Keratinocyte (primary cell): Measurements from ENCODE around the gene BSCL2. TPM values are rescaled to one million over a fixed set of nuclear protein-coding genes. Genes with fewer than 3 reads are reported as not detected.

Source experiments
- DNase-seq: peaks from one replicate; pipeline ENCODE4 v3.0.0-alpha.2; 2011; ENCODE audit warnings: low read depth, missing footprints, low spot score
- FAIRE-seq: peaks from 2 replicates; lab custom pipeline; 2011; peaks lifted over from hg19 to GRCh38; lab: Jason Lieb, UNC
- H2AFZ ChIP-seq: 2 replicates; pipeline ENCODE4 v1.6.0; 2012; ENCODE audit warnings: low read length, control low read depth, inconsistent platforms; ENCODE audit not compliant: control insufficient read depth
- H3K27ac ChIP-seq: 2 replicates; pipeline ENCODE4 v1.5.1; 2011; ENCODE audit warnings: low read length; ENCODE audit not compliant: control insufficient read depth, insufficient read depth
- H3K27me3 ChIP-seq: 3 replicates; pipeline ENCODE4 v1.6.0; 2011; ENCODE audit warnings: low read length; ENCODE audit not compliant: control insufficient read depth, insufficient read depth; ENCODE audit errors: extremely low read depth
- H3K36me3 ChIP-seq, 2 experiments: 2 replicates in 1 of 2; 3 replicates in 1 of 2; pipeline ENCODE4 v1.5.1; 2011; ENCODE audit warnings: low read length in 2 of 2, mild to moderate bottlenecking in 1 of 2; ENCODE audit not compliant: control insufficient read depth in 2 of 2, insufficient read depth in 2 of 2; ENCODE audit errors: extremely low read depth in 1 of 2
- H3K4me1 ChIP-seq: 3 replicates; pipeline ENCODE4 v1.5.1; 2011; ENCODE audit warnings: low read length; ENCODE audit not compliant: control insufficient read depth, insufficient read depth; ENCODE audit errors: extremely low read depth
- H3K4me2 ChIP-seq: 3 replicates; pipeline ENCODE4 v1.6.0; 2011; ENCODE audit warnings: low read depth, low read length; ENCODE audit not compliant: control insufficient read depth, insufficient read depth; ENCODE audit errors: extremely low read depth
- H3K4me3 ChIP-seq, 3 experiments: fragments of 200-600 bp in 1 of 3; sonication (generic) in 1 of 3; 2 replicates in 2 of 3; 3 replicates in 1 of 3; pipeline ENCODE4 v1.5.1; 2011 to 2016; ENCODE audit warnings: low read length in 3 of 3, mild to moderate bottlenecking in 3 of 3, control low read depth in 2 of 3, inconsistent platforms in 1 of 3, low read depth in 1 of 3, mixed read lengths in 1 of 3, mixed run types in 1 of 3, moderate library complexity in 1 of 3; ENCODE audit not compliant: control insufficient read depth in 2 of 3, insufficient read depth in 2 of 3; ENCODE audit errors: extremely low read depth in 1 of 3
- H3K79me2 ChIP-seq: 2 replicates; pipeline ENCODE4 v1.6.0; 2012; ENCODE audit warnings: low read length; ENCODE audit not compliant: control insufficient read depth, insufficient read depth
- H3K9ac ChIP-seq: 3 replicates; pipeline ENCODE4 v1.6.0; 2011; ENCODE audit warnings: low read length; ENCODE audit not compliant: control insufficient read depth, insufficient read depth; ENCODE audit errors: extremely low read depth
- H3K9me1 ChIP-seq: 3 replicates; pipeline ENCODE4 v1.6.0; 2011; ENCODE audit warnings: low read length; ENCODE audit not compliant: control insufficient read depth, insufficient read depth; ENCODE audit errors: extremely low read depth
- H3K9me3 ChIP-seq: 2 replicates; pipeline ENCODE4 v1.5.1; 2012; ENCODE audit warnings: low read depth, low read length; ENCODE audit not compliant: control insufficient read depth
- H4K20me1 ChIP-seq: 3 replicates; pipeline ENCODE4 v1.6.0; 2011; ENCODE audit warnings: low read length; ENCODE audit not compliant: control insufficient read depth, insufficient read depth; ENCODE audit errors: extremely low read depth
- EZH2 ChIP-seq: IDR thresholded peaks from one replicate; pipeline ENCODE4 v1.6.1; 2012; ENCODE audit warnings: inconsistent platforms, mild to moderate bottlenecking, low read length, moderate library complexity
- dilution Hi-C: fragments of 300-500 bp; cut with MboI; formaldehyde crosslinking; loops from one replicate; pipeline ENCODE4 v1.7.0; 2020; ENCODE audit warnings: low sequenced_read_pairs; ENCODE audit not compliant: extremely low pct_ligation_motif_present
- polyA plus RNA-seq, 5 experiments: library from polyadenylated mRNA; depleted of rRNA in 3 of 5; stranded (reverse) in 3 of 5; stranded (forward) in 1 of 5; unstranded in 1 of 5; fragments of >200 nt; gene quantifications; 1 replicate in 1 of 5; 2 replicates in 3 of 5; 3 replicates in 1 of 5; pipeline versions ENCODE4 v1.2.1 to v1.2.3, GENCODE V29; 2011 to 2012; ENCODE audit warnings: missing spikeins in 2 of 5, low read depth in 1 of 5, low replicate concordance in 1 of 5
- TF ChIP-seq, protein P1 (sequence below), 3 experiments: IDR thresholded peaks in 1 of 3; conservative IDR thresholded peaks in 1 of 3; optimal IDR thresholded peaks in 1 of 3; 2 replicates in 2 of 3; 3 replicates in 1 of 3; pipeline versions ENCODE3 to v1.5.1; 2011; ENCODE audit warnings: low read length in 3 of 3, mild to moderate bottlenecking in 3 of 3, moderate library complexity in 2 of 3, control low read depth in 1 of 3, inconsistent platforms in 1 of 3; ENCODE audit not compliant: insufficient read depth in 2 of 3; ENCODE audit errors: extremely low read depth in 1 of 3

BSCL2 gene
- polyA plus RNA-seq, 1 donor (not counting 4 experiments of a cell fraction or from before 2014, with no cell fraction given), result 21.9 TPM

DNA sequence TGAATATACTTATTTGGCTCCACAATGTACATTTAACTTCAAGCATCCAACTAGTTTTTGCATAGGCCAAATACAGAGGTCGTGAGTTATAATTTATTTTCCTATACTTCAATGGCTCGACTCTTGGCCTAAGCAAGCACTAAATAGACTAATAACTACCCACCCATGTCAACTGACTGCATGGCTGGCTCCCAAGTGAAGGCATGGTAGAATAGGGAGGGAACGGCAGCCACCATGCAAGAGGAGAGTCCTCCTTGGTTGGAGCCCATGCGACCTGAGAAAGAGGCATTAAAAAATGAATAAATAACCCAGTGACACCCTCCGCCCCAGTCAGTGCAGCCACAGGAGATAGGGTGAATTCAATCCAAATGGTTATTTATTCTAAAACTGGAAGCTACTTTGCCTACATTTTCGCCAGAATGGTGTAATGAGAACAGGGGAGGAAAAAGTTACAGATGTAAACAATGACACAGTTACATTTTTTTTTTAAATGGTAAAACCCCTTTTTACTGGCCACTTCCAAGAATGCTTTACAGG is 5.1 kb upstream of the BSCL2 start:
- Histone ChIP-seq H4K20me1 (no peaks in the 10 kb centered on the region), H3K9ac (no peak overlapping the region), H3K4me2 (no peak overlapping the region), H3K4me1 (peaks cover 19% of the 10 kb centered on the region), H2AFZ (no peak overlapping the region), H3K27me3 (no peaks in the 10 kb centered on the region), H3K27ac (no peak overlapping the region), H3K79me2 (peaks cover 17% of the 10 kb centered on the region), H3K9me1 (no peaks in the 10 kb centered on the region), H3K9me3 (no peaks in the 10 kb centered on the region), H3K36me3 (peaks cover 21 to 31% of the 10 kb centered on the region in 2 experiments), H3K4me3 (no peak overlapping the region)
- DNase-seq (no peak), FAIRE-seq (no peak)
- TF ChIP-seq, protein P1, sequence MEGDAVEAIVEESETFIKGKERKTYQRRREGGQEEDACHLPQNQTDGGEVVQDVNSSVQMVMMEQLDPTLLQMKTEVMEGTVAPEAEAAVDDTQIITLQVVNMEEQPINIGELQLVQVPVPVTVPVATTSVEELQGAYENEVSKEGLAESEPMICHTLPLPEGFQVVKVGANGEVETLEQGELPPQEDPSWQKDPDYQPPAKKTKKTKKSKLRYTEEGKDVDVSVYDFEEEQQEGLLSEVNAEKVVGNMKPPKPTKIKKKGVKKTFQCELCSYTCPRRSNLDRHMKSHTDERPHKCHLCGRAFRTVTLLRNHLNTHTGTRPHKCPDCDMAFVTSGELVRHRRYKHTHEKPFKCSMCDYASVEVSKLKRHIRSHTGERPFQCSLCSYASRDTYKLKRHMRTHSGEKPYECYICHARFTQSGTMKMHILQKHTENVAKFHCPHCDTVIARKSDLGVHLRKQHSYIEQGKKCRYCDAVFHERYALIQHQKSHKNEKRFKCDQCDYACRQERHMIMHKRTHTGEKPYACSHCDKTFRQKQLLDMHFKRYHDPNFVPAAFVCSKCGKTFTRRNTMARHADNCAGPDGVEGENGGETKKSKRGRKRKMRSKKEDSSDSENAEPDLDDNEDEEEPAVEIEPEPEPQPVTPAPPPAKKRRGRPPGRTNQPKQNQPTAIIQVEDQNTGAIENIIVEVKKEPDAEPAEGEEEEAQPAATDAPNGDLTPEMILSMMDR (optimal IDR thresholded peaks at IDR 0.05 in 1 of 3, IDR thresholded peaks at IDR 0.05 in 1 of 3, conservative IDR thresholded peaks at IDR 0.05 in 1 of 3; ENCODE audit: extremely low read depth in 1 of 3, insufficient read depth in 2 of 3, low read length in 3 of 3), result no peak
- no peak for TF ChIP-seq EZH2
- dilution Hi-C loops, result no loop called here

DNA sequence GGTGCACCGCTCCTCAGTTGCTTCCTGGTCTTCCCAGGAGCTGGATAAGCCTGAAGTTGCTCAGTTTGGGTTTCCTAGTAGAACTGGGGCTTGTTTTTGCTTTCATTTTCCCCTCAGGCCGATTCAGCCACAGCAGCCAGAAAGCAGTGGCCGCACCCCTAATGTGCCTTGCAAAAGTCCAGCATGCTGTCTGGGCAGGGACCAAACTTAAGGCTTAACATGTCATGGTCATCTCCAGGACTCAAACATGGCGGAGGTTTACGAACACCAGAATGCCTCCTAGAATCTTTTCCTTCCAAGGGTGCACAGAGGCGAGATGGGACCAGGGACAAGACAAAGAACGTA is 2.7 kb upstream of the BSCL2 start:
- H3K4me3 ChIP-seq, result peak overlapping the region; percentile 23 to 84 (median 75)
- H3K36me3 ChIP-seq, result peaks cover 14 to 27% of the 10 kb centered on the region in 2 experiments
- TF ChIP-seq EZH2, result no peak
- TF ChIP-seq, protein P1 (optimal IDR thresholded peaks at IDR 0.05 in 1 of 3, IDR thresholded peaks at IDR 0.05 in 1 of 3, conservative IDR thresholded peaks at IDR 0.05 in 1 of 3; ENCODE audit: extremely low read depth in 1 of 3, insufficient read depth in 2 of 3, low read length in 3 of 3), result no peak
- no peaks in the 10 kb centered on the region for H3K9me3 ChIP-seq
- H2AFZ ChIP-seq, result peak overlapping the region; percentile 93
- H3K4me1 ChIP-seq, result peaks cover 36% of the 10 kb centered on the region
- H3K27ac ChIP-seq, result peak overlapping the region; percentile 93
- FAIRE-seq (no peak), DNase-seq (no peak)
- peak overlapping the region; percentile 88 for H3K9ac ChIP-seq
- dilution Hi-C loops, result no loop called here
- H3K4me2 ChIP-seq, result peak overlapping the region; percentile 99
- H3K79me2 ChIP-seq, result no peaks in the 10 kb centered on the region
- H4K20me1 ChIP-seq, result no peaks in the 10 kb centered on the region
- H3K9me1 ChIP-seq, result no peaks in the 10 kb centered on the region
- H3K27me3 ChIP-seq, result no peaks in the 10 kb centered on the region
